CD4-positive, alpha-beta T cell treated with Interleukin-15 for 4 hours (primary cell): Measurements from ENCODE around the gene IDH2.
"Not testable (repeated sequence)": the region's sequence is repeated elsewhere in the genome, so short reads cannot be mapped to it uniquely, and the experiment has no call there.

Experiments used
- DNase-seq: peaks from one replicate; pipeline ENCODE4 v3.0.0-alpha.2; 2020; ENCODE audit warnings: low spot score

Gene IDH2

GRCh38 chr15:90083954-90084607 is 18.2 kb downstream of the IDH2 start:
- no peak for DNase-seq

DNA sequence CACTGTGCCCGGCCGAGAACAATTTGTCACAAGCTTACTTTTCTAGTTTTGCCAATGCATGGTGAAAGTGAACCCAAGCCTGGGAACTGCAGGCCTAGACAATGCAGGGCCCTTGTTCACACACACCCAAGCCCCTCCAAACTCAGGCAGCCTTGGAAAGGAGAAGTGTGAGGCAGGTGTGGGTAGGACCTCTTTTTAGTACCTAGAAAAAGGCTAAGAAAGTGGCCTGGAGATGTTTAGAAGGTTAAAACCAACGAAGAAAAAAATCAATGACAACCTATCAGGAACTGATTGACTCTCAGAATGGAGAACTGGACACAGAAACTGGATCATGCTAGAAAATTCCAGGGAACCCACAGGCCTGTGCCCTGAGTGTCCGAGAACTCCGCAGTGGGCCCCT is 18.8 kb downstream of the IDH2 start:
- no peak for DNase-seq

GRCh38 chr15:90082140-90082715 is 20.0 kb downstream of the IDH2 start:
- DNase-seq = no peak

GRCh38 chr15:90080818-90081393 is 21.4 kb downstream of the IDH2 start:
- DNase-seq = no peak

- DNase-seq = no peak
These were observed 21.9 kb downstream of the IDH2 start for GRCh38 chr15:90080458-90080755.

DNA sequence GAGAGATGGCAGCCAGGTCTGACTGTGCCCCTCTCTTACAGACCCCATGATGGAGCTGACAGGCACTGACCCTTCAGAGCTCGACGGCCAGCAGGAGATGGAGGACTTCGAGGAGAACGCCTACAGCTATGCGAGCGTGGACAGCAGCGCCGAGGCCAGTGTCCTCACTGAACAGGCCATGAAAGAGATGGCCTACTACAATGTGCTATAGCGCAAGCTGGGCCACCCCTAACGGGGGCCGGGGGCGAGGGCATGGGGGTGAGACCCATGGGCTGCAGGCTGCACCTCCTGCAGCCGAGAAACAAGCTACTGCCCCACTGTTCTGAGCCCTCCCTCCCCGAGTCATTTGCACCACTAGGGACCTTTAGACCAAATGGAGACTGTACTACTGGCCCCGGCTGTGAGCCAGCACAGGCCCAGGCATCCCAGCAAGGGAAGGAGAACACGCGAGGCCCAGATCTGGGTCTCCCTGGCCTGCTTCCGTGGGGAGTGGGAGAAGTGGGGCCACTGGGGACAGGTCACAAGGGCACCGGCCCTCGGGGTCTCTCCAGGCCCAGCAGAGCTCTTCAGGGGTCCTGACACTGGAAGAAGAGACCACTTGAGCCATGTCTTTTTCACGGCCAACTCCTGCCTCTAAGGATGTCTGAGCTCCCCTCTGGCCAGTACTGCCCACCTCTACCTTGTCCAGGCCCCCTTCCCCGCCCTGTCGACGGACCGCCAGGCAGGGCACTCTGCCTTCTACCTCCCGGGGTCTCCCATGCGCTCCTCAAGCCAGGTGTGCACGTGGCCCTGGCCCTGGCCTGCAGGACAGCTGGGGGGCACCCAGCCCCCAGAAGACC is 22.4 kb downstream of the IDH2 start:
- no peak for DNase-seq

- no peak for DNase-seq
These were observed 23.3 kb downstream of the IDH2 start for GRCh38 chr15:90078965-90079364.

GRCh38 chr15:90076716-90077115 is 25.6 kb downstream of the IDH2 start:
- DNase-seq = no peak

- DNase-seq = no peak
These were observed 26.6 kb downstream of the IDH2 start for GRCh38 chr15:90075420-90076289.

- no peak for DNase-seq
These were observed 27.4 kb downstream of the IDH2 start for GRCh38 chr15:90074916-90075315.

GRCh38 chr15:90074023-90074422 is 28.2 kb downstream of the IDH2 start:
- DNase-seq = no peak

GRCh38 chr15:90072978-90073640 is 29.2 kb downstream of the IDH2 start:
- DNase-seq = no peak

DNA sequence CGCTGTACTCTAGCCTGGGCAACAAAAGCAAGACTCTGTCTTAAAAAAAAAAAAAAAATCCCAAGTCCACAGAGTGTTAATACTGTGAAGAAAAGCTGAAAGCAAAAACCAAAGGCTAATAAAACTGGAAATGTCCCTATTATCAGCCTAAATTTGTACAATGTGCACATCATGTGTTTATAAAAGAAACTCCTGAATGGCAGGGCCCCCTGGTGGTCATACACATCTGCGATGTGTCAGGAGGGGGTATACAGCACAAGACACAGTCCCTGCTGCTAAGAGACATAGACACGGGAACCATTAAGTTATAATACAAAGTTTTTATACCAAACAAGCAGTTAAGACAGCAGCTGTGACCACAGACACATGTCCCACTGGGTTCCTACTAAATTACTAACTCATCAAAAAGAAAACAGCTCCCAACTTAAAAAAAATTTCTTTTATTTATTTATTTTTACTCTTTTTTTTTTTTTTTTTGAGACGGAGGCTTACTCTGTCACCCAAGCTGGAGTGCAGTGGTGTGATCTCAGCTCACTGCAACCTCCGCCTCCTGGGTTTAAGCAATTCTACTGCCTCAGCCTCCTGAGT is 31.0 kb downstream of the IDH2 start:
- peak; percentile 83 for DNase-seq

DNA sequence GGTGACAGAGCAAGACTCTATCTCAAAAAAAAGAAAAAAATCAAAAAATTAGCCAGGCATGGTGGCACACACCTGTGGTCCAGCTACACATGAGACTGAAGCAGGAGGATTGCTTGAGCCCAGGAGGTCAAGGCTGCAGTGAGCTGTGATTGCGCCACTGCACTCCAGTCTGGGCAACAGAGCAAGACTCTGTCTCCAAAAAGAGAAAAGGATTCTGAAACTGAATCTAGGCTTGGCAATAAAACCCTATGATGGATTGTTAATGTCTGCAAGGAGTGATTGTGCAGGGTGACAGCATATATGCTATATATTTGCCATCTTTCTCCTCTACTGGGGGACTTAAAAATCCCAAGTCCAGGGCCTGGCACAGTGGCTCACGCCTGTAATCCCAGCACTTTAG is 31.6 kb downstream of the IDH2 start:
- not testable (repeated sequence) for DNase-seq

GRCh38 chr15:90067953-90068606 is 34.2 kb downstream of the IDH2 start:
- no peak for DNase-seq

DNA sequence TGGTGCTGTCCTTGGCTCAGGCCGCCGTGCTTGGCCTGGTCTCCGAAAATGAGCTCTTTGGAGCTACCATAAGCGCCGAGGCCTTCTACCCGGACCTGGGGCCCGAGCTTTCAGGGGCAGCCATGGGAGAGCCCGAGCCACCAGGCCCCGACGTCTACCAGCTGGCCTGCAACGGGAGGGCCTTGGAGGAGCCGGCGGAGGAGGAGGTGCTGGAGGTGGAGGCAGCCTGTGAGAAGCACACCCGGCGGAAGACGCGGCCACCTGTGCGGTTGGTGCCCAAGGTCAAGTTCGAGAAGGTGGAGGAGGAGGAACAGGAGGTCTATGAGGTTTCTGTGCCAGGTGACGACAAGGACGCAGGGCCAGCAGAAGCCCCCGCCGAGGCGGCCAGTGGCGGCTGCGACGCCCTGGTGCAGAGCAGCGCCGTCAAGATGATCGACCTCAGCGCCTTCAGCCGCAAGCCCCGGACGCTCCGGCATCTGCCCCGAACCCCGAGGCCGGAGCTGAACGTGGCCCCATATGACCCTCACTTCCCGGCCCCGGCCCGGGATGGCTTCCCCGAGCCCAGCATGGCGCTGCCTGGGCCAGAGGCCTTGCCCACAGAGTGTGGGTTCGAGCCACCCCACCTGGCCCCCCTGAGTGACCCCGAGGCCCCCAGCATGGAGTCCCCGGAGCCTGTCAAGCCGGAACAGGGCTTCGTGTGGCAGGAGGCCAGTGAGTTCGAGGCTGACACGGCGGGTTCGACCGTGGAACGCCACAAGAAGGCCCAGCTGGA is 34.9 kb downstream of the IDH2 start:
- no peak for DNase-seq

GRCh38 chr15:90065682-90066049 is 36.6 kb downstream of the IDH2 start:
- DNase-seq = no peak

DNA sequence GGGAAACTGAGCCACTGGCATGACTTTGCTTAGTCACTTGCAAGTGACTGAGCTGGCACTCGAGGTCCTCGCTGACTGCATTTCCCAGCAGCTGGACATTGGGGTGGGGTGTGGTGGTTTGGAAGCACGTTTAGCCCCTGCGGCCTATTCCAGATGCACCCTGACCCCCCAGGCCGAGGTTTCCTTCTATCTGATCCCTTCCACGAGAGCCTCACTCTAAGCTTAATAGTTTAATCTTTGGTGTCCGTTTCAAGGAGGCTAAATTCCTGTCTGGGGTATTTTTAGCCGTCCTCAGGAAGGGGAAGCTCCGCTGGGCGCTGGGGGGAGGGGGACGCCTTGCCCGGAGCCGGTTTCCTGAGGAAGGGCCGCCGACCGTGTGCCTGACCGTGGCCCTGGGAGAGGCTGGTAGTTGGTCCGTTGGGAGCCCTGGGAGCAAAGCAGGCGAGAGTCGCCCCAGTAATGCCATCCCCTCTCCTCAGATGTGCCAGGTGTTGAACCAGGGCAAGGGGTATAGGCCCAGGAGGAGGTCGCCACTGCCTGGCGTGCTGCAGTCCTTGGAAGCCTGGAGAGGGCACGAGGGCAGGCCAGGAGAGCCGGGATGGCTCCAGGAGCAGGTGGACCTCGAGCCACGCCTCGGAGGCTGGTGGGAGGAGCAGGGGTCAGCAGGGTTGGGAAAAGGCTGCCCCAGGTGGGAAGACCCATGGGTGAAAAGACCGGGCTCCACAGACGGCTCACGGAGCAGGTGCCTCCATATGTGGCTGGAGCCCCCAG is 37.2 kb downstream of the IDH2 start:
- no peak for DNase-seq

DNA sequence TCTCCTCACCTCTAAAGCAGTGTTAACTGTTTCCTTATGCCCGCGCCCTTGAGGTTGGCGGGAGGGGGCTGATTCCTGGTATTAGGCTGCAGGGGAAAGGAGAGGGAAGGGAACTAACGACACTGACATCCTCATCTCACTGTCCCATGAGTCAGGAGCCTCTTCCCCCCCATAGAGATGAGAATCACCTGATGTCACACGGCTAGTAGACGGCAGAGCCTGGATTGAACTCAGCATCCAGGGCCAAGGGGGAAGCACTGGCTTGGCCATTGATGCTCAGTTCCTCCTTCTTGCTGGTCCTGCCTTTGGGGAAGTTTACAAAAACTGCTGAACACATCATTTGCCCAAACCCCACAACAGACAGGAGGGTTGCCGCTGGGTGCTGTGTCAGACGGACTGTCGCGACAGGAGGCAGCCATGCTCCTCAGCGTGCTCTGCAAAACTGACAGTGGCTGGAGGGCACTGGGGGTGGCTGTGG is 38.5 kb downstream of the IDH2 start:
- peak; percentile 6 for DNase-seq
